22Rv1 (cell line): ENCODE measurements around the gene ELN.

Experiments used
- H3K27ac ChIP-seq: fragments of 450-650 bp; 2 replicates; pipeline ENCODE4 v1.5.1; 2017
- ZFX ChIP-seq: fragments of 450-650 bp; IDR thresholded peaks from 2 replicates; pipeline ENCODE4 v1.6.1; 2017; ENCODE audit warnings: antibody characterized with exemption, borderline replicate concordance
- TF ChIP-seq, protein P1 (sequence below): fragments of 450-650 bp; IDR thresholded peaks from 2 replicates; pipeline ENCODE4 v1.5.1; 2017; ENCODE audit warnings: mild to moderate bottlenecking

Gene ELN

DNA sequence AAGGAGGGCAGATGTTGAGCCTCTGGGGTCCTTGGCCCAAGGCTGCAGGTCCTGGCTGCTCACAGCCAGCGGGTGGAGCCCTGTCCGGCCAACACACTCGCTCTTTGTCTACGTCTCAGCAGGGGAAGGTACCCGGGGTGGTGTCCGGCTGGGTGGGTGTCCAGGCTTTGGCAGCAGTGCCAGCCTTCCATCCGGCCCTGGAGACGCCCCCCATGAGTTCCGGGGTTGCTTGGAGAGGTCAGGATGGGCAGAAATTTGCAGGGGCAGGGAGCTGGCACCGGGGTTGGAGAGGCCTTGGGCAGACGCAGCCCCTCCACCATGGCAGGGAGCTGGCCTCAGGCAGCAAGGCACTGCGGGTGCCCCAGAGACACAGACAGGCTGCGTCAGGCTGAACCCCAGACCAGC lies 42.2 kb upstream of the ELN start:
- TF ChIP-seq ZFX, result no peak
- TF ChIP-seq, protein P1, sequence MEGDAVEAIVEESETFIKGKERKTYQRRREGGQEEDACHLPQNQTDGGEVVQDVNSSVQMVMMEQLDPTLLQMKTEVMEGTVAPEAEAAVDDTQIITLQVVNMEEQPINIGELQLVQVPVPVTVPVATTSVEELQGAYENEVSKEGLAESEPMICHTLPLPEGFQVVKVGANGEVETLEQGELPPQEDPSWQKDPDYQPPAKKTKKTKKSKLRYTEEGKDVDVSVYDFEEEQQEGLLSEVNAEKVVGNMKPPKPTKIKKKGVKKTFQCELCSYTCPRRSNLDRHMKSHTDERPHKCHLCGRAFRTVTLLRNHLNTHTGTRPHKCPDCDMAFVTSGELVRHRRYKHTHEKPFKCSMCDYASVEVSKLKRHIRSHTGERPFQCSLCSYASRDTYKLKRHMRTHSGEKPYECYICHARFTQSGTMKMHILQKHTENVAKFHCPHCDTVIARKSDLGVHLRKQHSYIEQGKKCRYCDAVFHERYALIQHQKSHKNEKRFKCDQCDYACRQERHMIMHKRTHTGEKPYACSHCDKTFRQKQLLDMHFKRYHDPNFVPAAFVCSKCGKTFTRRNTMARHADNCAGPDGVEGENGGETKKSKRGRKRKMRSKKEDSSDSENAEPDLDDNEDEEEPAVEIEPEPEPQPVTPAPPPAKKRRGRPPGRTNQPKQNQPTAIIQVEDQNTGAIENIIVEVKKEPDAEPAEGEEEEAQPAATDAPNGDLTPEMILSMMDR, result no peak
- no peak overlapping the region for H3K27ac ChIP-seq

DNA sequence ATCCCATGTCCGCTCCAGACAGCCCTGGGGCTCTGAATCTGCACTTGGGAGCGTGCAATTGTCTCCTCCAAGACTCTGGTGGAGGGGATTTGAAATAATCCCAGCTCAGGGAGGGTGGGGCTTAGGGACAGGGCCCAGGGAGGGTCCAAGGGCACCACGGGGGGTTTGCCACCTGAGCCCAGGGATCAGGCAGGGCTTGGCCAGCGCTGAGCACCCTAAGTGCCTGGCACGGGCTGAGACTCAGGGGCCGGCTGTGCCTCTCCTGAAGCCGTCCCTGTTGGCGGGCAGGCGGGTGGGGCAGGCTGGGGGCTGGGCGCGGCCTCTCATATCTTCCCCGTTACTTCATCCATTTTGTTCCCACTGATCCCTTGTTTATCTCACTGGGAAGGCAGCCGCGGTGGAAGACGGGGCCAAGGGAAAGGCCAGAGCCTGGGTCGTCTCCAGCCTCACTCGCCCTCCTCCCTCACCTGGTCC lies 41.8 kb upstream of the ELN start:
- TF ChIP-seq ZFX, result no peak
- TF ChIP-seq, protein P1, result no peak
- no peak overlapping the region for H3K27ac ChIP-seq

DNA sequence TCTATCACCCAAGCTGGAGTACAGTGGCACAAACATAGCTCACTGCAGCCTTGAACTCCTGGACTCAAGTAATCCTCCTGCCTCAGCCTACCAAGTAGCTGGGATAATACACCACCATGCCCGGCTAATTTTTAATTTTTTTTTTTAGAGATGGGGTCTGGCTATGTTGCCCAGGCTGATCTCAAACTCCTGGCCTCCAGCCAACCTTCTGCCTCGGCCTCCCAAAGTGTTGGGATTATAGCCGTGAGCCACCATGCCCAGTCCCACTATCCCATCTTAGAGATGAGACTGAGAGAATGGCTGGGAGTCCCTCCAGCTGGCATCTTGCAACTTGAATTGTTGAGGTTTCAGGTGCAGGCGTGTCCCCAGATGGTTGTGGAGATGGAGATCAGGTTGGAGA lies 40.7 kb upstream of the ELN start:
- TF ChIP-seq, protein P1, result no peak
- TF ChIP-seq ZFX, result no peak
- H3K27ac ChIP-seq, result no peak overlapping the region

DNA sequence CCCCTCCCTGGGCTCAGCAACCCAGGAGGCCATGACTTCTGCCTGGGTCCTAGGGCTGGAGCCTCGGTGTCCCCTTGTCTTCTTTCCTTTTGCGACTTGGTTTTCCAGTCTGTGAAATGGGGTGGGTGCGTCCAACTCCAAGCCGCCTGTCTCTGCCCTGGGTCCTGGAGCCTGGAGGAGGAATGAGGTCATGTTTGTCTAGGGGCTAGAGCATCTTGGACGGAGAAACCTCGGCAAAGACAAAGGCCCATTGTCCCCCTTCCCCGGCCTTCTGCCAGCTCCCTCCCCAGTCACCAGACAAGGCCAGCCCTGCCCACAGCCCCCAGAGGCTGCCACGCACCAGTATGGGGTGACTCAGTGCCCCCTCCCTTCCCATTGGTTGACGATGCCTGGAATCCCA lies 39.8 kb upstream of the ELN start:
- no peak for TF ChIP-seq ZFX
- TF ChIP-seq, protein P1, result no peak
- no peak overlapping the region for H3K27ac ChIP-seq

DNA sequence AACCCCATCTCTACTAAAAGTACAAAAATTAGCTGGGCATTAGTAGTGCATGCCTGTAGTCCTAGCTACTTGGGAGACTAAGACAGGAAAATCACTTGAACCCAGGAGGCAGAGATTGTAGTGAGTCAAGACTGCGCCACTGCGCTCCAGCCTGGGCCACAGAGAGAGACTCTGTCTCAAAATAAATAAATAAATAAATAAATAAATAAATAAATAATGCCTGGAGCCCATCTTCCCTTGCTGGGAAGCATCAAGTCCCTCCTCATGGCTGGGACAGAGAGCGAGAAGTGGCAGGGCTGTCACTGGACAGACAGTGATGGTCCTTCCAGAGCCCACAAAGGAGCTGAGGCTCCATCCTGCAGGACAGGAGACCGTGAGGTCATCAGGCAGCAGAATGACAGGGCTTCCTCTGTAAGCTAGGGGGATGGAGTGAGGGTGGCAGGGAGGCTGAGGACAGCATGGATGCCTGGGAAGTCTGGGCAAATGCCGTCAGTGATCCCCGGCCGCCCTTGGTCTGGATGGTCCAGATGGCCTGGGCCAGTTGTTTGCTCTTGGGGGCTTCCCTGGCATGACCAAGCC lies 36.4 kb upstream of the ELN start:
- H3K27ac ChIP-seq, result no peak overlapping the region
- TF ChIP-seq, protein P1, result no peak
- TF ChIP-seq ZFX, result no peak

DNA sequence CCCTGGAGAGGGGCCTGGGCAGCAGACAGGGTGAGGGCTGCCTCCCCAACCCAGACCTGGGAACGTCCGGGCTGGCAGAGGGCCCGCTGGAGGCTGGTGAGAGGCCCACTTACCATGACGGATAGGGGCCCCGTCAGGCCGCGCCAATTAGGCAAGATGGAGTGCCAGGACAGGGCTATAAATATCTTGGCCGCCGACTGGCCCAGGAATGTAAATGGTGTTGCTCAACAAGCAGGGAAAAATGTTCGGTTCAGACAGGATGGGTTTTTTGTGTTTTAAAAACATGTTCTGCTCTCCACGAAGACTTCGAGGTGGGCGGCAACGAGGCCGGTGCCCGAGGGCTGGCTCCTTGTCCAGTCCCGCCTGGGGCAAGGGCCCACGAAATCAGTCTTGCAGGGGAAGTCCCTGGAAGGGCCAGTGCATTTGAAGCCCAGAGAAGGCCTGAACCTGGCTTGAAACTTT lies 35.8 kb upstream of the ELN start:
- TF ChIP-seq, protein P1, result no peak
- no peak for TF ChIP-seq ZFX
- H3K27ac ChIP-seq, result no peak overlapping the region

DNA sequence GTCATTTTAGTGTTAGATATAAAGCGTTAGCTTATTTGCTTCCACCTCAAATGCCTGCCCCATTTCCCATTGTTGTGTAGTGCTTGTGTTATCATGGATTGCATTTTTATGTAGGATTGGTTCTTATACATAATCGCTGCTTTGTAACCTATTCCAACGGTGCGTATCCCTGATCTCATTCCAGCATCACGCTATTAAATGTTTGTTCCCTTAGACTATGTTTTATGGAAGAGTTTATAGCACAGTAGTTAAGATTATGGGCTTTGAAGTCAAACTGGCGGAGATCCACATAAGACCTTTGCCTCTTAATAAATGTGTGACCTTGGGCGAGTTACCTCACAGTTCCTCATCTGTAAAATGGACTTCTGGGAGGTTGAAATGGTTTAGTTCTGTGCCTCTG lies 34.0 kb upstream of the ELN start:
- H3K27ac ChIP-seq, result no peak overlapping the region

More for the DNA sequence above, 34.0 kb upstream of the ELN start:
- TF ChIP-seq ZFX, result no peak
- TF ChIP-seq, protein P1, result no peak
